ENCODE measurements around the gene ATG9A.

GRCh38 chr2:219243291-219243761, 13.9 kb upstream of the ATG9A start:
- TF ChIP-seq EZH2phosphoT487 (IDR thresholded peaks at IDR 0.05; ENCODE audit: borderline replicate concordance, low read length) (no peak), CTCF (IDR thresholded peaks at IDR 0.05; ENCODE audit: low read depth, low read length, poor library complexity, severe bottlenecking) (no peak)
